Stomach (tissue), 4 donors: Measurements from ENCODE around the gene ZNF638.

Experiments used
- EP300 ChIP-seq: sonication (generic); formaldehyde crosslinking; IDR thresholded peaks from one replicate; pipeline ENCODE4 v1.6.1; 2017; ENCODE audit warnings: antibody characterized with exemption
- POLR2A ChIP-seq, 4 donors: fragments of 450-650 bp; IDR thresholded peaks; one replicate each; pipeline ENCODE4 v1.6.1; 2016; ENCODE audit warnings: antibody characterized with exemption in 4 of 4, control low read depth in 2 of 4, mild to moderate bottlenecking in 1 of 4, moderate library complexity in 1 of 4
- POLR2AphosphoS5 ChIP-seq, 3 donors: sonication (generic); formaldehyde crosslinking; IDR thresholded peaks; one replicate each; pipeline ENCODE4 v1.6.1; 2016; ENCODE audit warnings: antibody characterized with exemption in 3 of 3
- TF ChIP-seq, protein P1 (sequence below), 7 experiments: fragments of 450-650 bp in 4 of 7; fragments of 200-600 bp in 3 of 7; sonication (generic) in 3 of 7; IDR thresholded peaks; one replicate each; pipeline ENCODE4 v1.5.1; 2016 to 2019; ENCODE audit warnings: antibody characterized with exemption in 7 of 7, control low read depth in 2 of 7, mild to moderate bottlenecking in 1 of 7

DNA sequence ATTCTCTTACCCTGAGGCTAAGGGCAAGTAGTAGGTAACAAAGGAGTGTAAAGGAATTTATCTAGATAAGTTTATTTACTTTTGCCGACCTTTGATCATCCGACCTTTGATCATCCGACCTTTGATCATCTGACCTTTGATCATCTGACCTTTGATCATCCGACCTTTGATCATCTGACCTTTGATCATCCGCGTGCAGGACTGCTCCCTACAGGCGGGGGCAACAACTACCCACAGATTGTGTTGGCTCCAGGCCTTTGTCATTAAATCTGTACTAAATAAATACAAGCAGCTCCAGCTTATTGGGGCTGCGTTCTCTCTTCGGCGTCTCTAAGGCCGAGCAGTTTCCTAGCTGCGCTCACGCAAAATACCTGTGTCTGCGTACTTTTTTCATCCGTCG lies 56.6 kb downstream of the ZNF638 start:
- TF ChIP-seq, protein P1, sequence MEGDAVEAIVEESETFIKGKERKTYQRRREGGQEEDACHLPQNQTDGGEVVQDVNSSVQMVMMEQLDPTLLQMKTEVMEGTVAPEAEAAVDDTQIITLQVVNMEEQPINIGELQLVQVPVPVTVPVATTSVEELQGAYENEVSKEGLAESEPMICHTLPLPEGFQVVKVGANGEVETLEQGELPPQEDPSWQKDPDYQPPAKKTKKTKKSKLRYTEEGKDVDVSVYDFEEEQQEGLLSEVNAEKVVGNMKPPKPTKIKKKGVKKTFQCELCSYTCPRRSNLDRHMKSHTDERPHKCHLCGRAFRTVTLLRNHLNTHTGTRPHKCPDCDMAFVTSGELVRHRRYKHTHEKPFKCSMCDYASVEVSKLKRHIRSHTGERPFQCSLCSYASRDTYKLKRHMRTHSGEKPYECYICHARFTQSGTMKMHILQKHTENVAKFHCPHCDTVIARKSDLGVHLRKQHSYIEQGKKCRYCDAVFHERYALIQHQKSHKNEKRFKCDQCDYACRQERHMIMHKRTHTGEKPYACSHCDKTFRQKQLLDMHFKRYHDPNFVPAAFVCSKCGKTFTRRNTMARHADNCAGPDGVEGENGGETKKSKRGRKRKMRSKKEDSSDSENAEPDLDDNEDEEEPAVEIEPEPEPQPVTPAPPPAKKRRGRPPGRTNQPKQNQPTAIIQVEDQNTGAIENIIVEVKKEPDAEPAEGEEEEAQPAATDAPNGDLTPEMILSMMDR (IDR thresholded peaks at IDR 0.05): no peak
- TF ChIP-seq POLR2AphosphoS5 (IDR thresholded peaks at IDR 0.05): no peak
- TF ChIP-seq POLR2A (IDR thresholded peaks at IDR 0.05): no peak
- no peak for TF ChIP-seq EP300
